ENCODE data around the gene FOXJ1. TPM values are rescaled to one million over a fixed set of nuclear protein-coding genes. Genes with fewer than 3 reads are reported as not detected.

Gene FOXJ1
- polyA plus RNA-seq, 1 of the 3 experiments (the other 2 are of a cell fraction) = not detected

DNA sequence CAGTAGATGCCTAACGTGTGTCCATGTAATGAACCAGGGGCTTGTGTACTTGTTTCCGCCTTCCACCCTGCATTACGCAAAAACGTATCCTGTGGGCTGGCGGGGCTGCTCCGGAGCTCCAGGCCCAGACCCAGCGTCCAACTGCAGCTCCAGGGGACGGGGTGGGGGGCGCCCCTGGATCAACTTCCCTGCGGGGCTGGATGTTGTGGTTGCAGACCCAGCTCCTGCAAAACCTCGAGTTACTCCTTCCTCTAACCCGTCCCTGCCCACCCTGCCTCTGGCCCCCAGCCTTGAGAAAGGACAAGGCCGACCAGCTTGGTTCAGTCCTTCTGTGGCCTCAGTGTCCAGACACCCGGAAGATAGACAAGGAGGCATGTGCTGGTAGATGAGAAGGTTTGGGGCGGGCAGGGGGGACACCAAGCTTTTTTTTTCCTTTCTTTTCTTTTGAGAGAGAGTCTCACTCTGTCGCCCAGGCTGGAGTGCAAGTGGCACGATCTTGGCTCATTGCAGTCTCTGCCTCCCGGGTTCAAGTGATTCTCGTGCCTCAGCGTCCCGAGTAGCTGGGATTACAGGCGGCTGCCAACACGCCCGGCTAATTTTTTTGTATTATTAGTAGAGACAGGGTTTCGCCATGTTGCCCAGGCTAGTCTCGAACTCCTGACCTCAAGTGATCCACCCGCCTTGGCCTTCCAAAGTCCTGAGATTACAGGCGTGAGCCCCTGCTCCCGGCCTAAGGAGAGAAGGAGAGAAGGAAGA, 36.7 kb downstream of the FOXJ1 start:
- Histone ChIP-seq H4K20me1 (ENCODE audit: insufficient read depth) (no peaks in the 10 kb centered on the region), H3K9me2 (no peaks in the 10 kb centered on the region), H3K4me2 (peak overlapping the region; percentile 98), H3K36me3 (replicated peaks in 1 of 2; ENCODE audit: control insufficient read depth in 1 of 2, insufficient read depth in 2 of 2, low read length in 1 of 2) (peaks cover 18 to 34% of the 10 kb centered on the region in 2 experiments), H3K27me3 (ENCODE audit: insufficient read depth) (no peaks in the 10 kb centered on the region), H3K27ac (ENCODE audit: low read depth in 2 of 2, low read length in 1 of 2) (peak overlapping the region; percentile 71 to 87), H3K9ac (peak overlapping the region; percentile 86), H3K4me1 (ENCODE audit: control insufficient read depth in 1 of 2, insufficient read depth in 2 of 2, low read depth in 1 of 2, low read length in 1 of 2) (peaks cover 3 to 15% of the 10 kb centered on the region in 2 experiments; a peak in 2 of 4 replicates), H3K79me2 (ENCODE audit: insufficient read depth) (peaks cover 27% of the 10 kb centered on the region), H3F3A (replicated peaks; ENCODE audit: insufficient read depth) (peaks cover 12% of the 10 kb centered on the region), H3K4me3 (ENCODE audit: low read depth in 2 of 2, low read length in 1 of 2) (peak overlapping the region; percentile 68 to 95), H2AFZ (ENCODE audit: low read depth) (peak overlapping the region; percentile 94), H3K9me3 (no peaks in the 10 kb centered on the region)
- CTCF ChIA-PET = interaction anchor here (0.6 to 7.3 kb wide), 15 partner anchors 11 to 300 kb away, joined by 3 to 53 read pairs (median 4); partner anchors contain the start of genes MRPL38 and ZACN
- WGBS (ENCODE audit: low lambda C conversion rate) = 87% methylated on average over 28 of the region's 29 CpGs
- no peak for DNase-seq
- POLR2A ChIA-PET = interaction anchor here (1.0 to 1.6 kb wide), 3 partner anchors 11 to 79 kb away, joined by 3 to 7 read pairs (median 3); no protein-coding TSS in a partner anchor
- TF ChIP-seq EP300 (IDR thresholded peaks at IDR 0.05; ENCODE audit: borderline replicate concordance in 1 of 2, low read depth in 1 of 2, low read length in 1 of 2) (no peak), YY1 (IDR thresholded peaks at IDR 0.05; ENCODE audit: low read depth) (no peak), RFX5 (IDR thresholded peaks at IDR 0.05; ENCODE audit: low read length) (no peak), TCF12 (IDR thresholded peaks at IDR 0.05) (no peak), FOXJ3 (CRISPR knock-in tag; IDR thresholded peaks at IDR 0.05) (no peak), TAF1 (IDR thresholded peaks at IDR 0.05; ENCODE audit: borderline replicate concordance, low read depth, low read length) (no peak), ELF1 (IDR thresholded peaks at IDR 0.05) (no peak), POLR2AphosphoS5 (IDR thresholded peaks at IDR 0.05; ENCODE audit: low read depth, low read length) (no peak), GATA2 (CRISPR knock-in tag; IDR thresholded peaks at IDR 0.05) (no peak), RCOR1 (IDR thresholded peaks at IDR 0.05; ENCODE audit: low read length) (no peak)
- TF ChIP-seq, protein P1, sequence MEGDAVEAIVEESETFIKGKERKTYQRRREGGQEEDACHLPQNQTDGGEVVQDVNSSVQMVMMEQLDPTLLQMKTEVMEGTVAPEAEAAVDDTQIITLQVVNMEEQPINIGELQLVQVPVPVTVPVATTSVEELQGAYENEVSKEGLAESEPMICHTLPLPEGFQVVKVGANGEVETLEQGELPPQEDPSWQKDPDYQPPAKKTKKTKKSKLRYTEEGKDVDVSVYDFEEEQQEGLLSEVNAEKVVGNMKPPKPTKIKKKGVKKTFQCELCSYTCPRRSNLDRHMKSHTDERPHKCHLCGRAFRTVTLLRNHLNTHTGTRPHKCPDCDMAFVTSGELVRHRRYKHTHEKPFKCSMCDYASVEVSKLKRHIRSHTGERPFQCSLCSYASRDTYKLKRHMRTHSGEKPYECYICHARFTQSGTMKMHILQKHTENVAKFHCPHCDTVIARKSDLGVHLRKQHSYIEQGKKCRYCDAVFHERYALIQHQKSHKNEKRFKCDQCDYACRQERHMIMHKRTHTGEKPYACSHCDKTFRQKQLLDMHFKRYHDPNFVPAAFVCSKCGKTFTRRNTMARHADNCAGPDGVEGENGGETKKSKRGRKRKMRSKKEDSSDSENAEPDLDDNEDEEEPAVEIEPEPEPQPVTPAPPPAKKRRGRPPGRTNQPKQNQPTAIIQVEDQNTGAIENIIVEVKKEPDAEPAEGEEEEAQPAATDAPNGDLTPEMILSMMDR (IDR thresholded peaks at IDR 0.05) = no peak
- TF ChIP-seq, protein P2, sequence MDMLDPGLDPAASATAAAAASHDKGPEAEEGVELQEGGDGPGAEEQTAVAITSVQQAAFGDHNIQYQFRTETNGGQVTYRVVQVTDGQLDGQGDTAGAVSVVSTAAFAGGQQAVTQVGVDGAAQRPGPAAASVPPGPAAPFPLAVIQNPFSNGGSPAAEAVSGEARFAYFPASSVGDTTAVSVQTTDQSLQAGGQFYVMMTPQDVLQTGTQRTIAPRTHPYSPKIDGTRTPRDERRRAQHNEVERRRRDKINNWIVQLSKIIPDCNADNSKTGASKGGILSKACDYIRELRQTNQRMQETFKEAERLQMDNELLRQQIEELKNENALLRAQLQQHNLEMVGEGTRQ (IDR thresholded peaks at IDR 0.05; ENCODE audit: borderline replicate concordance, low read depth, low read length) = no peak
